H1 (cell line): ENCODE measurements around the gene RNF215. TPM values are rescaled to one million over a fixed set of nuclear protein-coding genes. Genes with fewer than 3 reads are reported as not detected.

Source experiments
- CTCF ChIA-PET: fragments of 300-600 bp; sonication (Branson Sonifier 250); formaldehyde crosslinking; loops from one replicate; lab custom pipeline; 2021; ENCODE audit not compliant: partially characterized antibody; lab: Charles Lee
- POLR2A ChIA-PET: fragments of 300-600 bp; sonication (Branson Sonifier 250); formaldehyde crosslinking; loops from one replicate; lab custom pipeline; 2021; ENCODE audit warnings: inconsistent platforms; ENCODE audit not compliant: partially characterized antibody; lab: Charles Lee
- DNase-seq, 2 experiments: peaks; one replicate each; pipeline versions ENCODE4 v3.0.0 to v3.0.0-alpha.2; 2010 to 2022; ENCODE audit warnings: low spot score in 2 of 2, low read depth in 1 of 2, mixed read lengths in 1 of 2
- FAIRE-seq: peaks from 2 replicates; lab custom pipeline; 2011; peaks lifted over from hg19 to GRCh38; lab: Jason Lieb, UNC
- H2AFZ ChIP-seq: 2 replicates; pipeline ENCODE4 v1.8.1; 2012; ENCODE audit warnings: low read length, inconsistent platforms
- H2AK5ac ChIP-seq: 2 replicates; pipeline ENCODE4 v1.6.1; 2013; ENCODE audit warnings: low read depth, low read length
- H2BK120ac ChIP-seq: replicated peaks from 2 replicates; pipeline ENCODE3; 2013; ENCODE audit warnings: low read depth, low read length, inconsistent platforms
- H2BK12ac ChIP-seq: 2 replicates; pipeline ENCODE4 v1.6.1; 2013; ENCODE audit warnings: low read depth, low read length
- H2BK15ac ChIP-seq: 2 replicates; pipeline ENCODE4 v1.6.1; 2013; ENCODE audit warnings: low read length
- H2BK20ac ChIP-seq: 2 replicates; pipeline ENCODE4 v1.6.1; 2013; ENCODE audit warnings: low read length
- H2BK5ac ChIP-seq: 2 replicates; pipeline ENCODE4 v1.6.1; 2013; ENCODE audit warnings: low read depth, low read length
- H3K14ac ChIP-seq: 2 replicates; pipeline ENCODE4 v1.6.1; 2013; ENCODE audit warnings: inconsistent platforms; ENCODE audit not compliant: insufficient read length
- H3K18ac ChIP-seq: 2 replicates; pipeline ENCODE4 v1.6.1; 2013; ENCODE audit warnings: low read length; ENCODE audit errors: extremely low read depth
- H3K23ac ChIP-seq: 2 replicates; pipeline ENCODE4 v1.6.1; 2013; ENCODE audit warnings: inconsistent platforms; ENCODE audit not compliant: insufficient read length
- H3K23me2 ChIP-seq: 2 replicates; pipeline ENCODE4 v1.6.1; 2013; ENCODE audit warnings: low read depth, low read length
- H3K27ac ChIP-seq: 2 replicates; pipeline ENCODE4 v1.6.1; 2011; ENCODE audit warnings: low read depth, low read length, inconsistent platforms
- H3K27me3 ChIP-seq, 4 experiments: replicated peaks in 1 of 4; 1 replicate in 1 of 4; 2 replicates in 3 of 4; pipeline versions ENCODE4 v1.6.1 to v1.8.1; 2011 to 2013; ENCODE audit warnings: low read length in 3 of 4, mild to moderate bottlenecking in 3 of 4, inconsistent platforms in 2 of 4, mixed read lengths in 2 of 4, moderate library complexity in 1 of 4; ENCODE audit not compliant: control insufficient read depth in 3 of 4, insufficient read depth in 3 of 4; ENCODE audit errors: extremely low read depth in 1 of 4
- H3K36me3 ChIP-seq, 4 experiments: 2 replicates each; pipeline versions ENCODE4 v1.6.1 to v1.8.1; 2011 to 2013; ENCODE audit warnings: mild to moderate bottlenecking in 4 of 4, low read length in 3 of 4, moderate library complexity in 2 of 4, control low read depth in 1 of 4, inconsistent platforms in 1 of 4; ENCODE audit not compliant: insufficient read depth in 4 of 4, control insufficient read depth in 2 of 4
- H3K4ac ChIP-seq: replicated peaks from 2 replicates; pipeline ENCODE3; 2013; ENCODE audit warnings: low read length, low read depth, mixed read lengths, inconsistent platforms; ENCODE audit not compliant: insufficient read length
- H3K4me1 ChIP-seq, 4 experiments: replicated peaks in 1 of 4; 1 replicate in 1 of 4; 2 replicates in 3 of 4; pipeline versions ENCODE4 v1.6.1 to v1.8.1; 2011 to 2013; ENCODE audit warnings: low read length in 3 of 4, inconsistent platforms in 2 of 4, mixed read lengths in 1 of 4; ENCODE audit not compliant: insufficient read depth in 4 of 4, control insufficient read depth in 3 of 4
- H3K4me2 ChIP-seq, 2 experiments: 2 replicates each; pipeline versions ENCODE4 v1.6.1 to v1.8.1; 2011 to 2013; ENCODE audit warnings: low read depth in 2 of 2, low read length in 2 of 2, control low read depth in 1 of 2, inconsistent platforms in 1 of 2, mild to moderate bottlenecking in 1 of 2; ENCODE audit not compliant: insufficient read depth in 1 of 2
- H3K4me3 ChIP-seq, 4 experiments: fragments of 200-600, 300-600 bp in 1 of 4; sonication (generic), shearing (Covaris generic), sonication (Bioruptor Twin) in 1 of 4; 2 replicates each; pipeline versions ENCODE4 v1.5.1 to v1.8.1; 2011 to 2016; ENCODE audit warnings: low read length in 4 of 4, low read depth in 3 of 4, control low read depth in 2 of 4, inconsistent platforms in 2 of 4, mild to moderate bottlenecking in 2 of 4, mixed read lengths in 1 of 4, moderate library complexity in 1 of 4; ENCODE audit not compliant: insufficient read depth in 2 of 4; ENCODE audit errors: extremely low read depth in 1 of 4
- H3K56ac ChIP-seq: replicated peaks from 2 replicates; pipeline ENCODE3; 2013; ENCODE audit warnings: low read depth, mild to moderate bottlenecking, mixed read lengths, low read length, inconsistent platforms; ENCODE audit not compliant: insufficient read length
- H3K79me1 ChIP-seq: 2 replicates; pipeline ENCODE4 v1.6.1; 2013; ENCODE audit warnings: low read depth, low read length, control low read depth
- H3K79me2 ChIP-seq, 2 experiments: 2 replicates each; pipeline versions ENCODE4 v1.6.1 to v1.8.1; 2012 to 2013; ENCODE audit warnings: low read length in 2 of 2, mild to moderate bottlenecking in 2 of 2, inconsistent platforms in 1 of 2; ENCODE audit not compliant: insufficient read depth in 2 of 2, control insufficient read depth in 1 of 2
- H3K9ac ChIP-seq, 4 experiments: replicated peaks in 1 of 4; 1 replicate in 1 of 4; 2 replicates in 3 of 4; pipeline versions ENCODE4 v1.6.1 to v1.8.1; 2011 to 2013; ENCODE audit warnings: low read depth in 3 of 4, low read length in 3 of 4, control low read depth in 2 of 4, mild to moderate bottlenecking in 2 of 4, moderate library complexity in 2 of 4, inconsistent platforms in 1 of 4; ENCODE audit errors: extremely low read depth in 1 of 4
- H3K9me3 ChIP-seq, 2 experiments: 2 replicates each; pipeline versions ENCODE4 v1.6.1 to v1.8.1; 2012 to 2013; ENCODE audit warnings: mild to moderate bottlenecking in 2 of 2, moderate library complexity in 2 of 2, control low read depth in 1 of 2, inconsistent platforms in 1 of 2, low read depth in 1 of 2, low read length in 1 of 2, mixed read lengths in 1 of 2; ENCODE audit not compliant: insufficient read depth in 2 of 2
- H4K20me1 ChIP-seq, 2 experiments: replicated peaks in 1 of 2; 2 replicates each; pipeline versions ENCODE3 to v1.8.1; 2011 to 2013; ENCODE audit warnings: inconsistent platforms in 2 of 2, low read length in 2 of 2, mild to moderate bottlenecking in 1 of 2; ENCODE audit not compliant: insufficient read depth in 2 of 2, control insufficient read depth in 1 of 2
- H4K5ac ChIP-seq: 2 replicates; pipeline ENCODE4 v1.6.1; 2013; ENCODE audit warnings: low read length, low read depth, mixed read lengths, inconsistent platforms; ENCODE audit not compliant: insufficient read length
- H4K8ac ChIP-seq: 2 replicates; pipeline ENCODE4 v1.8.0; 2013; ENCODE audit warnings: mild to moderate bottlenecking, moderate library complexity, low read length, inconsistent platforms; ENCODE audit not compliant: insufficient read depth; ENCODE audit errors: extremely low read depth
- H4K91ac ChIP-seq: replicated peaks from 2 replicates; pipeline ENCODE3; 2013; ENCODE audit warnings: low read length, mixed read lengths, inconsistent platforms; ENCODE audit not compliant: insufficient read length
- BACH1 ChIP-seq: IDR thresholded peaks from 2 replicates; pipeline ENCODE4 v1.6.1; 2012; ENCODE audit warnings: low read length, improper control_type of control experiment
- CBX8 ChIP-seq: fragments of 300-800, 300-1000 bp; sonication (generic); IDR thresholded peaks from 2 replicates; pipeline ENCODE4 v1.7.1; 2016; ENCODE audit warnings: low read depth, low read length, borderline replicate concordance
- KDM1A ChIP-seq: fragments of 200-600, 300-600 bp; sonication (generic); IDR thresholded peaks from 2 replicates; pipeline ENCODE4 v1.7.1; 2016; ENCODE audit warnings: mild to moderate bottlenecking, low read length, borderline replicate concordance
- POLR2A ChIP-seq, 2 experiments: IDR thresholded peaks; 1 replicate in 1 of 2; 2 replicates in 1 of 2; pipeline ENCODE4 v1.6.1; 2011; ENCODE audit warnings: low read depth in 2 of 2, low read length in 2 of 2, mild to moderate bottlenecking in 2 of 2; ENCODE audit errors: control extremely low read depth in 1 of 2
- RFX5 ChIP-seq: IDR thresholded peaks from 2 replicates; pipeline ENCODE4 v1.6.1; 2011; ENCODE audit warnings: low read depth, low read length, improper control_type of control experiment, borderline replicate concordance
- SP1 ChIP-seq: IDR thresholded peaks from 2 replicates; pipeline ENCODE4 v1.6.1; 2011; ENCODE audit warnings: low read depth, low read length
- WGBS, 2 experiments: shearing (Covaris generic) in 1 of 2; methylation state at CpG; one replicate each; pipeline versions ENCODE4 v1.1.6 to v1.1.7; 2013 to 2015; ENCODE audit warnings: low lambda C conversion rate in 2 of 2, mixed read lengths in 2 of 2, inconsistent platforms in 1 of 2, low coverage in 1 of 2, missing lambda C conversion rate in 1 of 2; ENCODE audit not compliant: insufficient replicate concordance in 2 of 2, insufficient coverage in 1 of 2, insufficient read length in 1 of 2; ENCODE audit errors: extremely low coverage in 1 of 2, missing lambda C conversion rate in 1 of 2; 5-methylcytosine and 5-hydroxymethylcytosine counted together
- polyA plus RNA-seq, 7 experiments: library from polyadenylated mRNA; depleted of rRNA in 3 of 7; stranded (reverse) in 5 of 7; unstranded in 2 of 7; fragments of >200 nt in 5 of 7; fragments of 200-250 nt in 2 of 7; gene quantifications; 1 replicate in 5 of 7; 2 replicates in 1 of 7; 4 replicates in 1 of 7; pipeline versions ENCODE4 v1.2.1 to v1.2.3, GENCODE V29; 2011 to 2013; ENCODE audit warnings: missing spikeins in 2 of 7, mixed read lengths in 2 of 7
- total RNA-seq: library from RNA; stranded (reverse); fragmentation: NEBNext Ultra II Directional; extraction: Animal tissue kit (Norgen Biotek cat#: 25700); gene quantifications from 2 replicates; pipeline ENCODE4 v1.2.1, GENCODE V29; 2021

Gene RNF215
- total and polyA plus RNA-seq, 2 of the 8 experiments (the other 6 are each of a cell fraction or from before 2014, with no cell fraction given): 13.1 to 19.0 TPM

DNA sequence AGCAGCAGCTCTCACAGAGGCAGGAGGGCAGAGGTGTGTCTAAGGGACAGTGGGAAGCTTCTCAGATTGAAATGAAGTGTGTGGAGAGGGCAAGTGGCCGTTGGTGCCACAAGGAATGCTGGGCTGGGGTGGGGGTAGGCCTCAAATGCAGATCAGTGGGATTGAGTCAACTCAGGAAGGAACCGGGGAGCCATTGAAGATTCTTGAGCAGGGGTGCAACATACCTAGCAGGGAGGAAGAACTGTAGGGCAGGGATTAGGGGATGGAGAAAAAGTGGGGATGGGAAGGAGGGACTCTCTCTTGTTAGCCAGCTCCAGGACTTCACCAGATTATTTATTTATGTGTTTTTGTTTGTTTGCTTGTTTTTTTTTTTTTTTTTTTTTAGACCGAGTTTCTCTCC lies 6.7 kb upstream of the RNF215 start:
- no peaks in the 10 kb centered on the region for H3K79me1 ChIP-seq
- H3K27ac ChIP-seq: no peak overlapping the region
- no peak overlapping the region for H4K8ac ChIP-seq
- ChIA-PET POLR2A (interaction anchor here (1.3 kb wide), 2 partner anchors 8 to 14 kb away, joined by 3 to 4 read pairs; no protein-coding TSS in a partner anchor), CTCF (interaction anchor here (1.4 to 12.0 kb wide), 2 partner anchors 13 to 33 kb away, joined by 3 to 164 read pairs; partner anchors contain the start of gene MTFP1)
- H2BK120ac ChIP-seq: no peak overlapping the region
- no peak overlapping the region for H3K4ac ChIP-seq
- H4K20me1 ChIP-seq: peaks cover 0 to 5% of the 10 kb centered on the region in 2 experiments
- no peak overlapping the region for H3K14ac ChIP-seq
- H3K56ac ChIP-seq: no peak overlapping the region
- H3K4me1 ChIP-seq: peaks cover 2 to 16% (median 9%) of the 10 kb centered on the region in 4 experiments
- peaks cover 2 to 14% (median 8%) of the 10 kb centered on the region in 4 experiments; a peak in 6 of 7 replicates for H3K27me3 ChIP-seq
- H3K79me2 ChIP-seq: no peaks in the 10 kb centered on the region
- H2AFZ ChIP-seq: no peak overlapping the region
- H4K91ac ChIP-seq: no peak overlapping the region
- 93% methylated on average over 3 of the region's 3 CpGs; no CpG with 5 or more reads in 1 of the 2 experiments for WGBS, 2 experiments
- no peak overlapping the region for H2BK20ac ChIP-seq
- no peak for DNase-seq
- H3K9ac ChIP-seq: no peak overlapping the region
- H4K5ac ChIP-seq: no peak overlapping the region
- TF ChIP-seq BACH1 (no peak), RFX5 (no peak), KDM1A (peak; percentile 83; the same call in 1 of the 2 replicates), POLR2A (IDR thresholded peaks at IDR 0.05; ENCODE audit: control extremely low read depth in 1 of 2, low read depth in 2 of 2, low read length in 2 of 2) (no peak), CBX8 (no peak), SP1 (no peak)
- H3K18ac ChIP-seq: no peak overlapping the region
- H3K4me3 ChIP-seq: no peak overlapping the region
- no peak overlapping the region for H2AK5ac ChIP-seq
- H3K23me2 ChIP-seq: peaks cover 8% of the 10 kb centered on the region; the same call in 1 of the 2 replicates
- no peak overlapping the region for H2BK15ac ChIP-seq
- no peak overlapping the region for H3K23ac ChIP-seq
- no peak for FAIRE-seq
- H2BK5ac ChIP-seq: no peak overlapping the region
- peaks cover 9% of the 10 kb centered on the region in 2 experiments for H3K9me3 ChIP-seq
- no peaks in the 10 kb centered on the region for H3K36me3 ChIP-seq
- H2BK12ac ChIP-seq: no peak overlapping the region
- no peak overlapping the region for H3K4me2 ChIP-seq
